Loucy (cell line): ENCODE measurements around the gene FGFR1OP2.
"Not testable (repeated sequence)": the region's sequence is repeated elsewhere in the genome, so short reads cannot be mapped to it uniquely, and the experiment has no call there.

Experiments
- CTCF ChIP-seq: fragments of 200-600 bp; sonication (generic); conservative IDR thresholded peaks from 2 replicates; pipeline ENCODE4 v1.5.1; 2014; ENCODE audit warnings: mild to moderate bottlenecking, antibody characterized with exemption, low read length
- EZH2phosphoT487 ChIP-seq: fragments of 200-600 bp; IDR thresholded peaks from 2 replicates; pipeline ENCODE4 v1.6.1; 2018; ENCODE audit warnings: antibody characterized with exemption, mild to moderate bottlenecking, moderate library complexity, borderline replicate concordance

- TF ChIP-seq CTCF, EZH2phosphoT487: not testable (repeated sequence)
These were observed 23.1 kb downstream of the FGFR1OP2 start for GRCh38 chr12:26961391-26961790.
